ENCODE data around the gene MTARC2.

MTARC2 gene

GRCh38 chr1:220833436-220833835 lies 85.3 kb downstream of the MTARC2 start:
- DNase-seq: no peak
